CD14-positive monocyte (primary cell): ENCODE data around the gene AP1M2. TPM values are rescaled to one million over a fixed set of nuclear protein-coding genes. Genes with fewer than 3 reads are reported as not detected.

Experiments used
- DNase-seq, 3 donors: peaks; one replicate each; pipeline ENCODE4 v3.0.0-alpha.2; 2011 to 2022
- H2AFZ ChIP-seq: 2 replicates; pipeline ENCODE4 v1.6.0; 2012; ENCODE audit warnings: mild to moderate bottlenecking, low read depth, low read length, inconsistent platforms; ENCODE audit not compliant: insufficient read depth, poor library complexity, severe bottlenecking
- H3K27ac ChIP-seq, 2 donors: 1 replicate in 1 of 2; 2 replicates in 1 of 2; pipeline ENCODE4 v1.5.1; 2012 to 2013; ENCODE audit warnings: low read length in 2 of 2, control low read depth in 1 of 2, inconsistent platforms in 1 of 2, low read depth in 1 of 2, mild to moderate bottlenecking in 1 of 2
- H3K27me3 ChIP-seq, 2 donors: one replicate each; pipeline versions ENCODE4 v1.6.0 to v1.6.1; 2011 to 2013; ENCODE audit warnings: low read length in 2 of 2; ENCODE audit not compliant: control insufficient read depth in 2 of 2, insufficient read depth in 2 of 2
- H3K36me3 ChIP-seq, 2 donors: replicated peaks in 1 of 2; 1 replicate in 1 of 2; 2 replicates in 1 of 2; pipeline versions ENCODE4 v1.5.1 to v1.6.1; 2012 to 2013; ENCODE audit warnings: low read length in 2 of 2, control low read depth in 1 of 2, inconsistent platforms in 1 of 2, mild to moderate bottlenecking in 1 of 2; ENCODE audit not compliant: insufficient read depth in 2 of 2, control insufficient read depth in 1 of 2
- H3K4me1 ChIP-seq, 2 donors: 1 replicate in 1 of 2; 2 replicates in 1 of 2; pipeline versions ENCODE4 v1.5.1 to v1.6.1; 2012 to 2013; ENCODE audit warnings: low read length in 2 of 2, control low read depth in 1 of 2, inconsistent platforms in 1 of 2, mild to moderate bottlenecking in 1 of 2, moderate library complexity in 1 of 2; ENCODE audit not compliant: insufficient read depth in 2 of 2, control insufficient read depth in 1 of 2
- H3K4me2 ChIP-seq: replicated peaks from 2 replicates; pipeline ENCODE3; 2012; ENCODE audit warnings: low read length, moderate library complexity, mild to moderate bottlenecking; ENCODE audit not compliant: poor library complexity, severe bottlenecking; ENCODE audit errors: extremely low read depth
- H3K4me3 ChIP-seq, 3 experiments: fragments of 200-600 bp in 1 of 3; sonication (generic) in 1 of 3; replicated peaks in 1 of 3; 1 replicate in 2 of 3; 2 replicates in 1 of 3; pipeline ENCODE4 v1.5.1; 2011 to 2013; ENCODE audit warnings: low read length in 3 of 3, mild to moderate bottlenecking in 3 of 3, control low read depth in 2 of 3, low read depth in 2 of 3, inconsistent platforms in 1 of 3, moderate library complexity in 1 of 3
- H3K79me2 ChIP-seq: 2 replicates; pipeline ENCODE4 v1.6.0; 2012; ENCODE audit warnings: mild to moderate bottlenecking, control low read depth, inconsistent platforms, low read length, moderate library complexity; ENCODE audit not compliant: insufficient read depth
- H3K9ac ChIP-seq: 2 replicates; pipeline ENCODE4 v1.6.0; 2017; ENCODE audit warnings: low read length, mild to moderate bottlenecking; ENCODE audit not compliant: insufficient read depth, poor library complexity, severe bottlenecking
- H3K9me3 ChIP-seq, 2 donors: replicated peaks in 1 of 2; 1 replicate in 1 of 2; 2 replicates in 1 of 2; pipeline versions ENCODE4 v1.5.1 to v1.6.1; 2012 to 2013; ENCODE audit warnings: low read length in 2 of 2, control low read depth in 1 of 2; ENCODE audit not compliant: control insufficient read depth in 1 of 2, insufficient read depth in 1 of 2
- H4K20me1 ChIP-seq: 2 replicates; pipeline ENCODE4 v1.6.0; 2012; ENCODE audit warnings: mild to moderate bottlenecking, low read length, control low read depth, moderate library complexity; ENCODE audit not compliant: insufficient read depth
- H3K27ac Mint-ChIP-seq, 7 donors: one replicate each; pipeline ENCODE4 v1.8.0; 2020; ENCODE audit warnings: mild to moderate bottlenecking in 7 of 7, mixed read lengths in 7 of 7, moderate library complexity in 6 of 7, inconsistent platforms in 2 of 7
- H3K27me3 Mint-ChIP-seq, 3 donors: one replicate each; pipeline ENCODE4 v1.8.0; 2021 to 2022; ENCODE audit warnings: low read depth in 3 of 3, mild to moderate bottlenecking in 3 of 3, mixed read lengths in 3 of 3, moderate library complexity in 3 of 3, inconsistent platforms in 1 of 3
- H3K36me3 Mint-ChIP-seq, 2 donors: one replicate each; pipeline ENCODE4 v1.8.0; 2020; ENCODE audit warnings: mixed read lengths in 2 of 2, inconsistent platforms in 1 of 2, mild to moderate bottlenecking in 1 of 2
- H3K4me1 Mint-ChIP-seq: one replicate; pipeline ENCODE4 v1.8.0; 2020; ENCODE audit warnings: mild to moderate bottlenecking, mixed read lengths
- H3K4me3 Mint-ChIP-seq, 2 donors: one replicate each; pipeline ENCODE4 v1.8.0; 2020; ENCODE audit warnings: mild to moderate bottlenecking in 2 of 2, mixed read lengths in 2 of 2, moderate library complexity in 1 of 2
- H3K9me3 Mint-ChIP-seq, 7 donors: one replicate each; pipeline ENCODE4 v1.8.0; 2020 to 2022; ENCODE audit warnings: mixed read lengths in 7 of 7, mild to moderate bottlenecking in 6 of 7, moderate library complexity in 6 of 7, inconsistent platforms in 2 of 7
- WGBS: methylation state at CpG from one replicate; pipeline ENCODE4 v1.1.5; 2013; ENCODE audit warnings: missing lambda C conversion rate; ENCODE audit not compliant: insufficient coverage; 5-methylcytosine and 5-hydroxymethylcytosine counted together
- intact Hi-C, 2 donors: fragments of 100-400 bp; cut with micrococcal nuclease; formaldehyde crosslinking; loops; one replicate each; pipeline versions ENCODE4 v1.15.0 to v1.15.1; 2023
- polyA plus RNA-seq, 3 donors: library from polyadenylated mRNA; depleted of rRNA in 1 of 3; unstranded in 2 of 3; stranded (reverse) in 1 of 3; fragments of 300-500 nt in 2 of 3; fragments of >200 nt in 1 of 3; fragmentation: Illumina TruSeq in 2 of 3; gene quantifications; 1 replicate in 2 of 3; 2 replicates in 1 of 3; pipeline ENCODE4 v1.2.3, GENCODE V29; 2012 to 2021
- TF ChIP-seq, protein P1 (sequence below): fragments of 200-600 bp; IDR thresholded peaks from one replicate; pipeline ENCODE4 v1.8.0; 2022; ENCODE audit warnings: antibody characterized with exemption, mild to moderate bottlenecking

AP1M2 gene
- polyA plus RNA-seq, 3 donors = 0.36 TPM; not detected in 2

DNA sequence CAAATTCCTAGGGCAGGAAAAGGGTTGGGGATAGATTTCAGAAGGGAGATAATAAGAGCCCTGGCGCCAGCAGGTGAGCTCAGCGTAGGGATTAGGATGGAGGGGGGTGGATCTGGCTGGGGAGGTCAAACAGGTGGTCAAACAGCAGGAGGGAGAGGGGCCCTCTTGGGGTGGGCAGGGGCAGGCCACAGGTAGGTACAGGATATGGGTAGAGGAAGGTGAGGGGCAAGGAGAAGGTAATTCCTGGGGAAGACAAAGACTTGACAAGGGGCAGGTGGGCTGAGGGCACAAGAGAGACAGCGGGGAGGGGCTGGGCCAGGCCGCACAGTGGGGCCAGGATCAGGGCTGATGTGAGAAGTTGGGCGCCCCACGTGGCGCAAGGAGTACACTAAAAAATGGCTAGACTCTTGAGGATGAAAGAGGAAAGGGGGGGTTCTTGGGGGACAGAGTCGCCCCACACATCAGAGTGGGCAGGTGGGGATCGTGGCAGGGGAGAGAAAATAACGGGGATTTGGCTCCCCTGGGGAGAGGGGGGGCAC is 22.0 kb downstream of the AP1M2 start:
- Histone ChIP-seq H3K79me2 (peaks cover 52% of the 10 kb centered on the region), H3K4me3 (peak overlapping the region; percentile 86 to 100 (median 92)), H3K9ac (peak overlapping the region; percentile 83), H3K4me1 (peaks cover 38 to 43% of the 10 kb centered on the region in 2 donors), H3K36me3 (peaks cover 19 to 28% of the 10 kb centered on the region in 2 donors), H3K27me3 (no peaks in the 10 kb centered on the region), H3K4me2 (peak overlapping the region; percentile 100), H3K27ac (peak overlapping the region; percentile 59 to 81), H4K20me1 (peaks cover 21% of the 10 kb centered on the region), H2AFZ (peak overlapping the region; percentile 95), H3K9me3 (no peaks in the 10 kb centered on the region)
- Mint-ChIP-seq H3K27me3 (peaks cover 0 to 1% (median 0%) of the 10 kb centered on the region in 3 donors), H3K4me3 (peak overlapping the region; percentile 92 to 99), H3K9me3 (no peaks in the 10 kb centered on the region), H3K27ac (peak overlapping the region; percentile 70 to 98 (median 90)), H3K4me1 (peaks cover 35% of the 10 kb centered on the region), H3K36me3 (peaks cover 29 to 35% of the 10 kb centered on the region in 2 donors)
- DNase-seq = peak in 2 of 3 donors; percentile 44 to 51
- intact Hi-C loops = loop anchor here (5.0 to 10.0 kb wide), 5 partner anchors 87 to 313 kb away; partner anchors contain the start of genes CDC37 (in 1 of the 2), ILF3 (in 1 of the 2) and MRPL4 (in 1 of the 2)
- TF ChIP-seq, protein P1, sequence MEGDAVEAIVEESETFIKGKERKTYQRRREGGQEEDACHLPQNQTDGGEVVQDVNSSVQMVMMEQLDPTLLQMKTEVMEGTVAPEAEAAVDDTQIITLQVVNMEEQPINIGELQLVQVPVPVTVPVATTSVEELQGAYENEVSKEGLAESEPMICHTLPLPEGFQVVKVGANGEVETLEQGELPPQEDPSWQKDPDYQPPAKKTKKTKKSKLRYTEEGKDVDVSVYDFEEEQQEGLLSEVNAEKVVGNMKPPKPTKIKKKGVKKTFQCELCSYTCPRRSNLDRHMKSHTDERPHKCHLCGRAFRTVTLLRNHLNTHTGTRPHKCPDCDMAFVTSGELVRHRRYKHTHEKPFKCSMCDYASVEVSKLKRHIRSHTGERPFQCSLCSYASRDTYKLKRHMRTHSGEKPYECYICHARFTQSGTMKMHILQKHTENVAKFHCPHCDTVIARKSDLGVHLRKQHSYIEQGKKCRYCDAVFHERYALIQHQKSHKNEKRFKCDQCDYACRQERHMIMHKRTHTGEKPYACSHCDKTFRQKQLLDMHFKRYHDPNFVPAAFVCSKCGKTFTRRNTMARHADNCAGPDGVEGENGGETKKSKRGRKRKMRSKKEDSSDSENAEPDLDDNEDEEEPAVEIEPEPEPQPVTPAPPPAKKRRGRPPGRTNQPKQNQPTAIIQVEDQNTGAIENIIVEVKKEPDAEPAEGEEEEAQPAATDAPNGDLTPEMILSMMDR = no peak
- 12% methylated on average over 10 of the region's 10 CpGs for WGBS

DNA sequence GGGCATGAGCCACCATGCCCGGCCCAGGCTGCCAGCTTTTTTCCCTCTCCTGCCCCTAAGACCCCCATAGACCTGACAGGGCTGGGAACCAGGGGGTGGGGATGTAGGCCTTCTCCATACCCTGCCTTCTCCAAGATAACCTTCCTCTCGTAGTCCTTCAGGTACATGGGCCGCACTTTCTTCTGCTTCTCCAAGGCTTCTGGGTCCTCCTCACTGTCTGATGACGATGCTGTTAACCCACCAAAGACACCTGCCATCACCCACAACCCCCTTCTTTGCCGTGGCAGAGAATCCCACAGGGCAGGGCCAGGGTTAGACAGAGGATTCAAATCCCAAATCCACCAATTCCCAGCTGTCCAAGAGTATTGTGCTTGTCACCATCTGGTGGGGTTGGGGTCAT is 24.5 kb downstream of the AP1M2 start:
- Histone ChIP-seq H4K20me1 (peaks cover 20% of the 10 kb centered on the region), H3K4me2 (no peak overlapping the region), H3K27me3 (no peaks in the 10 kb centered on the region), H3K4me3 (no peak overlapping the region), H3K4me1 (peaks cover 26 to 28% of the 10 kb centered on the region in 2 donors), H3K9ac (no peak overlapping the region), H3K27ac (no peak overlapping the region), H3K36me3 (peaks cover 39 to 52% of the 10 kb centered on the region in 2 donors), H3K9me3 (no peaks in the 10 kb centered on the region), H3K79me2 (peaks cover 40% of the 10 kb centered on the region), H2AFZ (no peak overlapping the region)
- no peak overlapping the region for H3K27ac Mint-ChIP-seq
- DNase-seq = no peak
- TF ChIP-seq, protein P1 = no peak
- H3K9me3 Mint-ChIP-seq = no peaks in the 10 kb centered on the region
- H3K4me1 Mint-ChIP-seq = peaks cover 23% of the 10 kb centered on the region
- WGBS = 82% methylated on average over 3 of the region's 5 CpGs
- H3K27me3 Mint-ChIP-seq = no peaks in the 10 kb centered on the region
- intact Hi-C loops = loop anchor here (5.0 to 10.0 kb wide), 2 partner anchors 55 to 158 kb away; partner anchors contain the start of gene CDC37 (in 1 of the 2)
- peaks cover 51 to 59% of the 10 kb centered on the region in 2 donors for H3K36me3 Mint-ChIP-seq
- no peak overlapping the region for H3K4me3 Mint-ChIP-seq
